HepG2 (cell line): ENCODE data around the gene LCN2. TPM values are rescaled to one million over a fixed set of nuclear protein-coding genes. Genes with fewer than 3 reads are reported as not detected.
A peak's percentile ranks its signal among the peaks of the same experiment; 100 is the strongest.

Experiments
- HIVEP1 ChIP-seq: sonication (generic); formaldehyde crosslinking; IDR thresholded peaks from 2 replicates; pipeline ENCODE4 v1.4.0; 2020; ENCODE audit warnings: mild to moderate bottlenecking, missing genetic modification reagents
- MXD1 ChIP-seq: sonication (generic); formaldehyde crosslinking; IDR thresholded peaks from 2 replicates; pipeline ENCODE4 v1.4.0; 2020; ENCODE audit warnings: mild to moderate bottlenecking, missing genetic modification reagents
- MXI1 ChIP-seq: IDR thresholded peaks from 3 replicates; pipeline ENCODE4 v1.6.1; 2012; ENCODE audit warnings: low read depth, low read length, inconsistent platforms, borderline replicate concordance
- POLR2A ChIP-seq, 2 experiments: IDR thresholded peaks; 2 replicates each; pipeline ENCODE4 v1.6.1; 2011; ENCODE audit warnings: low read depth in 2 of 2, low read length in 2 of 2, mild to moderate bottlenecking in 1 of 2, moderate library complexity in 1 of 2; ENCODE audit not compliant: insufficient read depth in 1 of 2
- RARG ChIP-seq: sonication (generic); formaldehyde crosslinking; IDR thresholded peaks from 2 replicates; pipeline ENCODE4 v1.4.0; 2020; ENCODE audit warnings: low read depth, mild to moderate bottlenecking, missing genetic modification reagents
- RCOR2 ChIP-seq: IDR thresholded peaks from 2 replicates; pipeline ENCODE4 v1.6.1; 2016; ENCODE audit warnings: missing biosample characterization, missing genetic modification reagents
- SMAD1 ChIP-seq: sonication (generic); formaldehyde crosslinking; IDR thresholded peaks from 2 replicates; pipeline ENCODE4 v1.4.0; 2020; ENCODE audit warnings: missing genetic modification reagents, low read depth, mild to moderate bottlenecking, borderline replicate concordance
- SRSF9 ChIP-seq: fragments of 200-400 bp; formaldehyde crosslinking; IDR thresholded peaks from 2 replicates; pipeline ENCODE4 v1.6.1; 2018; ENCODE audit warnings: borderline replicate concordance, mild to moderate bottlenecking, low read depth, low read length; ENCODE audit not compliant: insufficient read depth, poor library complexity, severe bottlenecking
- TCF12 ChIP-seq, 2 experiments: fragments of 450-650 bp in 1 of 2; sonication (generic) in 1 of 2; formaldehyde crosslinking in 1 of 2; IDR thresholded peaks; 2 replicates each; pipeline versions ENCODE4 v1.6.1 to v1.8.0; 2017 to 2022; ENCODE audit warnings: antibody characterized with exemption in 1 of 2, mild to moderate bottlenecking in 1 of 2, missing genetic modification reagents in 1 of 2, moderate library complexity in 1 of 2
- TEAD3 ChIP-seq: optimal IDR thresholded peaks from 2 replicates; pipeline ENCODE3; 2016; ENCODE audit warnings: borderline replicate concordance
- TFDP1 ChIP-seq: IDR thresholded peaks from 2 replicates; pipeline ENCODE4 v1.6.1; 2016; ENCODE audit warnings: missing compliant biosample characterization, missing genetic modification reagents, borderline replicate concordance
- THYN1 ChIP-seq: sonication (generic); formaldehyde crosslinking; IDR thresholded peaks from 2 replicates; pipeline ENCODE4 v1.8.1; 2023; ENCODE audit warnings: low read depth, mild to moderate bottlenecking, moderate library complexity, missing genetic modification reagents, borderline replicate concordance
- ZFP36L2 ChIP-seq: sonication (generic); formaldehyde crosslinking; IDR thresholded peaks from 2 replicates; pipeline ENCODE4 v1.4.0; 2020; ENCODE audit warnings: missing genetic modification reagents
- ZNF101 ChIP-seq: sonication (generic); formaldehyde crosslinking; IDR thresholded peaks from 2 replicates; pipeline ENCODE4 v1.4.0; 2020; ENCODE audit warnings: mild to moderate bottlenecking, low read depth, missing genetic modification reagents, borderline replicate concordance
- ZNF17 ChIP-seq: sonication (generic); formaldehyde crosslinking; IDR thresholded peaks from 2 replicates; pipeline ENCODE4 v1.5.0; 2020; ENCODE audit warnings: mild to moderate bottlenecking, missing genetic modification reagents
- ZNF20 ChIP-seq: sonication (generic); formaldehyde crosslinking; IDR thresholded peaks from 2 replicates; pipeline ENCODE4 v1.4.0; 2020; ENCODE audit warnings: mild to moderate bottlenecking, moderate library complexity, missing genetic modification reagents
- ZNF354B ChIP-seq: sonication (generic); formaldehyde crosslinking; IDR thresholded peaks from 2 replicates; pipeline ENCODE4 v1.8.0; 2022; ENCODE audit warnings: mild to moderate bottlenecking, missing genetic modification reagents
- ZNF546 ChIP-seq: sonication (generic); formaldehyde crosslinking; conservative IDR thresholded peaks from 2 replicates; pipeline ENCODE4 v1.8.1; 2023; ENCODE audit warnings: mild to moderate bottlenecking, missing genetic modification reagents
- ZNF550 ChIP-seq: sonication (generic); formaldehyde crosslinking; IDR thresholded peaks from 2 replicates; pipeline ENCODE4 v1.4.0; 2020; ENCODE audit warnings: mild to moderate bottlenecking, missing genetic modification reagents, borderline replicate concordance
- ZNF589 ChIP-seq: sonication (generic); formaldehyde crosslinking; conservative IDR thresholded peaks from 2 replicates; pipeline ENCODE4 v1.8.0; 2022; ENCODE audit warnings: mild to moderate bottlenecking, moderate library complexity, missing genetic modification reagents
- ZNF782 ChIP-seq: sonication (generic); formaldehyde crosslinking; IDR thresholded peaks from 2 replicates; pipeline ENCODE4 v1.4.0; 2020; ENCODE audit warnings: missing genetic modification reagents, mild to moderate bottlenecking, borderline replicate concordance
- ZSCAN29 ChIP-seq: sonication (generic); formaldehyde crosslinking; conservative IDR thresholded peaks from 2 replicates; pipeline ENCODE4 v1.4.0; 2020; ENCODE audit warnings: mild to moderate bottlenecking, missing genetic modification reagents
- polyA plus RNA-seq, 8 experiments: library from polyadenylated mRNA; depleted of rRNA in 3 of 8; stranded (reverse) in 7 of 8; unstranded in 1 of 8; fragments of >200 nt; fragmentation: Illumina TruSeq in 4 of 8; extraction: Trizol in 4 of 8; gene quantifications; 2 replicates each; pipeline versions ENCODE4 v1.2.1 to v1.2.3, GENCODE V29; 2011 to 2016; ENCODE audit warnings: low read depth in 4 of 8, missing spikeins in 1 of 8, mixed read lengths in 1 of 8; ENCODE audit not compliant: insufficient read depth in 1 of 8
- total RNA-seq, 5 experiments: library from RNA; depleted of rRNA; stranded (reverse); fragments of >200 nt; fragmentation: Illumina TruSeq; extraction: Trizol; gene quantifications; 2 replicates each; pipeline ENCODE4 v1.2.3, GENCODE V29; 2016; ENCODE audit warnings: low read depth in 1 of 5
- TF ChIP-seq, protein P1 (sequence below): sonication (generic); formaldehyde crosslinking; IDR thresholded peaks from 2 replicates; pipeline ENCODE4 v1.9.0; 2022; ENCODE audit warnings: low read depth, missing genetic modification reagents
- TF ChIP-seq, protein P2 (sequence below): sonication (generic); formaldehyde crosslinking; IDR thresholded peaks from 2 replicates; pipeline ENCODE4 v1.4.0; 2020; ENCODE audit warnings: mild to moderate bottlenecking, missing genetic modification reagents

Gene LCN2
- total and polyA plus RNA-seq, 2 of the 13 experiments (the other 11 are each of a cell fraction or from before 2014, with no cell fraction given) = 0.38 to 1.4 TPM

DNA sequence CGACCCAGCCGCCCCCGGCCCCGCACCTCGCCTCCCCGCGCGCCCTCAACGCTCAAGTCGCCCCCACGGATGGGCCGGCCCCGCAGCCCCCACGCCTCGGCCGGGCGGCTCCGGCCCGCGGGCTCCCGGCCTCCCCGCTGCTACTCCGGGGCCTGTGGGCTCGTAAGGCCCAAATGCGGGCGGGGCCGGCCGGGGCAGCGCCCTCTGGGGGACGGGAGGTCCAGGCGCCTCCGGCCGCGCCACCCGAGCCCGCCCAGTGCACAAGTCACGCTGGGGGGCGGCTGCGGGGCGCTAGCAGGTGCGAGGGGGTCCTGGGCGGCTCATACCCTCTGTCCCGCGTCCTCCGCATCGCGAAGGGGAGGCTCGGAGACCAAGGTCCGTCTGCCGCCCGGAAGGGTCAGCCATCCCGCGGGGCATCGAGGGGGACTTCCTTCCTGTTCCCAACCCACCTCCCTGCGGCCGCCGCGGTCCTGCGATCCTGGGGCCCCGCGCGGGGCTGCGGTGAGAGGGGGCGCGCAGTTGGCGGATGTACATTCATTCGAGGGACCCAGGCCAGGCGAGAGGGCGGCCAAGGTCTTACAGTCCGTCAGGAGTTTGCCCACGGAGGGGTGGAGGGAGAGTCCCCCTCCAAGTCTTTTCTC is 42.3 kb downstream of the LCN2 start, which contains the start of gene CIZ1 (continued):
- TF ChIP-seq TFDP1 (CRISPR knock-in tag) = peak; percentile 47; the same call in 1 of the 2 replicates
- TF ChIP-seq, protein P1, sequence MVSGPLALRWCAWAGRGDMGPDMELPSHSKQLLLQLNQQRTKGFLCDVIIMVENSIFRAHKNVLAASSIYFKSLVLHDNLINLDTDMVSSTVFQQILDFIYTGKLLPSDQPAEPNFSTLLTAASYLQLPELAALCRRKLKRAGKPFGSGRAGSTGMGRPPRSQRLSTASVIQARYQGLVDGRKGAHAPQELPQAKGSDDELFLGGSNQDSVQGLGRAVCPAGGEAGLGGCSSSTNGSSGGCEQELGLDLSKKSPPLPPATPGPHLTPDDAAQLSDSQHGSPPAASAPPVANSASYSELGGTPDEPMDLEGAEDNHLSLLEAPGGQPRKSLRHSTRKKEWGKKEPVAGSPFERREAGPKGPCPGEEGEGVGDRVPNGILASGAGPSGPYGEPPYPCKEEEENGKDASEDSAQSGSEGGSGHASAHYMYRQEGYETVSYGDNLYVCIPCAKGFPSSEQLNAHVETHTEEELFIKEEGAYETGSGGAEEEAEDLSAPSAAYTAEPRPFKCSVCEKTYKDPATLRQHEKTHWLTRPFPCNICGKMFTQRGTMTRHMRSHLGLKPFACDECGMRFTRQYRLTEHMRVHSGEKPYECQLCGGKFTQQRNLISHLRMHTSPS (CRISPR knock-in tag) = no peak
- no peak for TF ChIP-seq SRSF9
- TF ChIP-seq ZFP36L2 (CRISPR knock-in tag) = no peak
- TF ChIP-seq ZNF17 (CRISPR knock-in tag) = no peak
- no peak for TF ChIP-seq TCF12 (IDR thresholded peaks at IDR 0.05)
- TF ChIP-seq TCF12 (CRISPR knock-in tag; IDR thresholded peaks at IDR 0.05) = peak; percentile 69; the same call in 1 of the 2 replicates
- TF ChIP-seq RARG (CRISPR knock-in tag) = no peak; the same call in 1 of the 2 replicates
- TF ChIP-seq TEAD3 (CRISPR knock-in tag) = peak; percentile 20
- TF ChIP-seq ZNF20 = no peak
- TF ChIP-seq MXD1 (CRISPR knock-in tag) = no peak; the same call in 1 of the 2 replicates
- TF ChIP-seq MXI1 = 0 out of 3 replicates have a peak, but pooled peaks have one; percentile 32
- TF ChIP-seq ZNF550 (CRISPR knock-in tag) = no peak
- no peak for TF ChIP-seq HIVEP1 (CRISPR knock-in tag)
- no peak for TF ChIP-seq RCOR2 (CRISPR knock-in tag)
- TF ChIP-seq ZNF101 (CRISPR knock-in tag) = no peak
- no peak for TF ChIP-seq ZNF589
- peak; percentile 60 to 77; a peak in 3 of 4 replicates for TF ChIP-seq POLR2A (IDR thresholded peaks at IDR 0.05; ENCODE audit: insufficient read depth in 1 of 2, low read depth in 2 of 2, low read length in 2 of 2)
- TF ChIP-seq, protein P2, sequence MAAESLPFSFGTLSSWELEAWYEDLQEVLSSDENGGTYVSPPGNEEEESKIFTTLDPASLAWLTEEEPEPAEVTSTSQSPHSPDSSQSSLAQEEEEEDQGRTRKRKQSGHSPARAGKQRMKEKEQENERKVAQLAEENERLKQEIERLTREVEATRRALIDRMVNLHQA = no peak
- TF ChIP-seq THYN1 = no peak
- TF ChIP-seq ZSCAN29 (CRISPR knock-in tag) = no peak
- TF ChIP-seq SMAD1 (CRISPR knock-in tag) = no peak
- peak; percentile 77; the same call in 1 of the 2 replicates for TF ChIP-seq ZNF546
- peak; percentile 23; the same call in 1 of the 2 replicates for TF ChIP-seq ZNF782 (CRISPR knock-in tag)
- TF ChIP-seq ZNF354B = 0 out of 2 replicates have a peak, but pooled peaks have one; percentile 84
